Spleen (tissue), 7 donors: ENCODE measurements around the gene CASP8.

Experiments
- CTCF ChIP-seq, 11 experiments: fragments of 200-600 bp in 7 of 11; fragments of 450-650 bp in 4 of 11; sonication (generic) in 4 of 11; IDR thresholded peaks in 8 of 11; conservative IDR thresholded peaks in 3 of 11; 1 replicate in 7 of 11; 2 replicates in 4 of 11; pipeline versions ENCODE4 v1.4.0 to v1.8.0; 2016 to 2021; ENCODE audit warnings: antibody characterized with exemption in 11 of 11, inconsistent platforms in 4 of 11, mild to moderate bottlenecking in 1 of 11
- POLR2A ChIP-seq, 3 donors: fragments of 450-650 bp; IDR thresholded peaks; one replicate each; pipeline ENCODE4 v1.5.1; 2017; ENCODE audit warnings: antibody characterized with exemption in 3 of 3, mild to moderate bottlenecking in 1 of 3
- POLR2AphosphoS5 ChIP-seq, 3 donors: sonication (generic); formaldehyde crosslinking; IDR thresholded peaks; one replicate each; pipeline ENCODE4 v1.5.1; 2017; ENCODE audit warnings: antibody characterized with exemption in 3 of 3
- donor health status: DM: no; HTN: no; CAD: no; lungs with moderate emphysema.
- donor health status: DM: no; HTN: no; CAD: no.
- donor health status: DM: no; HTN: no; CAD: no.

GRCh38 chr2:201322772-201323171 lies 62.4 kb downstream of the CASP8 start:
- no peak for TF ChIP-seq CTCF (IDR thresholded peaks at IDR 0.05 in 8 of 11, conservative IDR thresholded peaks at IDR 0.05 in 3 of 11)
- TF ChIP-seq POLR2AphosphoS5 (IDR thresholded peaks at IDR 0.05), result no peak
- no peak for TF ChIP-seq POLR2A (IDR thresholded peaks at IDR 0.05)
